ENCODE data around the gene MRAP2. TPM values are rescaled to one million over a fixed set of nuclear protein-coding genes. Genes with fewer than 3 reads are reported as not detected.
A peak's percentile ranks its signal among the peaks of the same experiment; 100 is the strongest.

The MRAP2 gene
- total and polyA plus RNA-seq, 11 donors, result 0.12 to 0.28 (median 0.23) TPM; not detected in 6

DNA sequence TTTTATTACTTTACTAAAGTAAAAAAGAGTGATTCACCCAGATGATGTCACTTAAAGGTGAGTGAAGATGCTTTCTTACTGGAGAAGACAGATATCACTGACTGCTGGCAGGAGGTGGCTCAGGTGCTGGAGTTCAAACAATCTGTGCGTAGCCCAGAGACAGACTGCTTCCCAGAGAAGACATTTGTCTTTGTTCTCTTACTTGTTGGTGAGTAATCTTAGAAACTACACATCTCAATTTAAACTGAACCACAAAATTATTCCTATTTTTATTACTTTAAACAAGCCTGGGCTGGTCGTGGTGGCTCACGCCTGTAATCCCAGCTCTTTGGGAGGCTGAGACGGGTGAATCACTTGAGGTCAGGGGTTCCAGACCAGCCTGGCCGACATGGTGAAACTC is 101.7 kb downstream of the MRAP2 start:
- peaks cover 0 to 14% (median 0%) of the 10 kb centered on the region in 9 donors for H3K36me3 ChIP-seq
- 93 to 98% (median 96%) methylated on average over 5 of the region's 5 CpGs for WGBS, 4 donors
- no peaks in the 10 kb centered on the region for H3K27me3 ChIP-seq
- TF ChIP-seq POLR2A (IDR thresholded peaks at IDR 0.05), result no peak
- TF ChIP-seq, protein P1, sequence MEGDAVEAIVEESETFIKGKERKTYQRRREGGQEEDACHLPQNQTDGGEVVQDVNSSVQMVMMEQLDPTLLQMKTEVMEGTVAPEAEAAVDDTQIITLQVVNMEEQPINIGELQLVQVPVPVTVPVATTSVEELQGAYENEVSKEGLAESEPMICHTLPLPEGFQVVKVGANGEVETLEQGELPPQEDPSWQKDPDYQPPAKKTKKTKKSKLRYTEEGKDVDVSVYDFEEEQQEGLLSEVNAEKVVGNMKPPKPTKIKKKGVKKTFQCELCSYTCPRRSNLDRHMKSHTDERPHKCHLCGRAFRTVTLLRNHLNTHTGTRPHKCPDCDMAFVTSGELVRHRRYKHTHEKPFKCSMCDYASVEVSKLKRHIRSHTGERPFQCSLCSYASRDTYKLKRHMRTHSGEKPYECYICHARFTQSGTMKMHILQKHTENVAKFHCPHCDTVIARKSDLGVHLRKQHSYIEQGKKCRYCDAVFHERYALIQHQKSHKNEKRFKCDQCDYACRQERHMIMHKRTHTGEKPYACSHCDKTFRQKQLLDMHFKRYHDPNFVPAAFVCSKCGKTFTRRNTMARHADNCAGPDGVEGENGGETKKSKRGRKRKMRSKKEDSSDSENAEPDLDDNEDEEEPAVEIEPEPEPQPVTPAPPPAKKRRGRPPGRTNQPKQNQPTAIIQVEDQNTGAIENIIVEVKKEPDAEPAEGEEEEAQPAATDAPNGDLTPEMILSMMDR (IDR thresholded peaks at IDR 0.05), result no peak
- ATAC-seq (no peak), DNase-seq (no peak)
- H3K27ac ChIP-seq, result no peak overlapping the region
- intact Hi-C loops (cut with DNase I), result no loop called here
- peaks cover 0 to 5% (median 0%) of the 10 kb centered on the region in 12 donors for H3K9me3 ChIP-seq
- no peak overlapping the region for H3K4me3 ChIP-seq
- H3K4me1 ChIP-seq, result peaks cover 0 to 6% (median 0%) of the 10 kb centered on the region in 12 donors

DNA sequence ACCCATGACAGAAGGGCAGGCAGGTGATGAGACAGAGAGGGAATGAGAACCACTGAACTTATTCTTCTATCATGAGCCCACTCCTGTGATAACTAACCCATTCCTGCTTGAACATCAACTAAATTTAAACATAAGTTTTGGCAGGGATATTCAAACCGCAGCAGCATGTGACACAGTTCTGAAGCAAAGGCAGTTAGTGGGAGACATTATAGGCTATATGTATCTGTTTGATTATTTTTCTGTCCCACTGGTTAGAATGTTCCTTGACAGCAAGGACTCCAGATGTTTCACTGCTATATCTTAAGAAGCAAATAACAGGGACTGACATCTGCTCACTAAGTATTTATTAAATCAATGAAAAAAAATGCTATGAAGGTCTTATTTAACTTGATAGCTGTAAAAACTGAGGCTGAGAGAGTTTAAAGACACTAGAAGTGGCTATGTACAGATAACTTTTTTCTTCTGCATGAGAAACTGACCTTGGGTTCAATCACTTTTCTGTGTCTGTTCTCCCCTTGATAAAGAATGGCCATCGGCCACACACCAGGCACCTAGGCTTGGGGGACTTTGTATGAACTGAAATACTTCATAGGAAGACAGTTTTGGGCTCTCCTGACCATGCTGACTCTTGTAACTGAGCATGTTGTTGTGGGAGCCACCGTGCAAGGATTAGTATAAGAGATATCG is 102.9 kb downstream of the MRAP2 start:
- peaks cover 0 to 6% (median 0%) of the 10 kb centered on the region in 12 donors for H3K4me1 ChIP-seq
- no peak for ATAC-seq
- H3K36me3 ChIP-seq, result peaks cover 0 to 16% (median 0%) of the 10 kb centered on the region in 9 donors
- peaks cover 0 to 5% (median 0%) of the 10 kb centered on the region in 12 donors for H3K9me3 ChIP-seq
- no peak for TF ChIP-seq POLR2A (IDR thresholded peaks at IDR 0.05)
- TF ChIP-seq, protein P1 (IDR thresholded peaks at IDR 0.05), result no peak
- H3K4me3 ChIP-seq, result no peak overlapping the region
- 87 to 93% (median 89%) methylated on average over 4 of the region's 4 CpGs for WGBS, 4 donors
- intact Hi-C loops (cut with DNase I), result no loop called here
- H3K27me3 ChIP-seq, result no peaks in the 10 kb centered on the region
- no peak for DNase-seq
- H3K27ac ChIP-seq, result no peak overlapping the region

DNA sequence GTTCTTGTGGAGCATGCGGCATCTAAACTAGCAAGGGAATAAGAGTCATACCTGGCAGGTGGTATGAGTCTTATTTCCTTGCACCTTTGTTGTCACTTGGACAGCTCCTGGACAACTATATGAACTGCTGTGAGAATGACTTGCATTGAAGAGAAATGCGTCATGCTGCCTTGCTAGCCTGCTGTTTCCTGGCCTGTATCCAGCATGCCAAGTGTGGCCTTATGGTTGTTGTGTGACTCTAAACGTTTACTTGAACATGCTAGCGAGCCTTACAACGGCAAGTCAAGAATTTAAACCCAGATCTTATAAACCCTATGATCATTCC is 103.4 kb downstream of the MRAP2 start:
- H3K36me3 ChIP-seq, result peaks cover 0 to 16% (median 3%) of the 10 kb centered on the region in 9 donors
- WGBS, 4 donors, result 79 to 93% (median 84%) methylated on average over 5 of the region's 5 CpGs
- no peak overlapping the region for H3K4me3 ChIP-seq
- DNase-seq (no peak), ATAC-seq (no peak)
- H3K27me3 ChIP-seq, result no peaks in the 10 kb centered on the region
- intact Hi-C loops (cut with DNase I), result no loop called here
- H3K9me3 ChIP-seq, result peaks cover 0 to 5% (median 0%) of the 10 kb centered on the region in 12 donors
- H3K27ac ChIP-seq, result no peak overlapping the region
- peaks cover 0 to 6% (median 0%) of the 10 kb centered on the region in 12 donors for H3K4me1 ChIP-seq
- TF ChIP-seq, protein P1 (IDR thresholded peaks at IDR 0.05), result no peak
- no peak for TF ChIP-seq POLR2A (IDR thresholded peaks at IDR 0.05)

GRCh38 chr6:84137989-84138575 is 104.5 kb downstream of the MRAP2 start:
- no peaks in the 10 kb centered on the region for H3K27me3 ChIP-seq
- peaks cover 0 to 5% (median 0%) of the 10 kb centered on the region in 12 donors for H3K9me3 ChIP-seq
- TF ChIP-seq, protein P1 (IDR thresholded peaks at IDR 0.05), result no peak
- TF ChIP-seq POLR2A (IDR thresholded peaks at IDR 0.05), result no peak
- intact Hi-C loops (cut with DNase I), result no loop called here
- ATAC-seq (peak in 1 of 4 donors; percentile 53), DNase-seq (no peak)
- H3K4me1 ChIP-seq, result peaks cover 0 to 6% (median 0%) of the 10 kb centered on the region in 12 donors
- H3K4me3 ChIP-seq, result no peak overlapping the region
- 66 to 79% (median 70%) methylated on average over 2 of the region's 2 CpGs for WGBS, 4 donors
- H3K36me3 ChIP-seq, result peaks cover 0 to 16% (median 5%) of the 10 kb centered on the region in 9 donors
- no peak overlapping the region for H3K27ac ChIP-seq
